ENCODE data around the gene SH3BP4.

SH3BP4 gene

DNA sequence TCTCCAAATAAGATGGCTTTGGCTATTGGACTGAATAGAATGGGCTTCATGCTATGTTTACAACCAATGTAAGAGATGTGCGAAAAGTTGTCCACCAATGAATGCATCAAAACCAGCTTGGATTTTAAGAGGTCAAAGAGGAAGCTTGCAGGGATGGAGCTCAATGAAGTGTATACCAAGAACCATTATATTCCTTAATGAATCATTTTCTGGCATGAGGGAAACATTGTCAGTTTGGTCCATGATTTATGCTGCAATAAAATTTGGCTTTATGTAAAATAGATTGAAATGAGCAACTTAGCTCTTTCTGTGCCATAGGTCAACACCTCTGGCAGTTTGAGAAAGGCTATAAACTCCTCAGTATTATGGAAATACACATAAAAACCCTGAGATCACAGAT is 107.3 kb downstream of the SH3BP4 start:
- no peak for DNase-seq (ENCODE audit: low read depth)

DNA sequence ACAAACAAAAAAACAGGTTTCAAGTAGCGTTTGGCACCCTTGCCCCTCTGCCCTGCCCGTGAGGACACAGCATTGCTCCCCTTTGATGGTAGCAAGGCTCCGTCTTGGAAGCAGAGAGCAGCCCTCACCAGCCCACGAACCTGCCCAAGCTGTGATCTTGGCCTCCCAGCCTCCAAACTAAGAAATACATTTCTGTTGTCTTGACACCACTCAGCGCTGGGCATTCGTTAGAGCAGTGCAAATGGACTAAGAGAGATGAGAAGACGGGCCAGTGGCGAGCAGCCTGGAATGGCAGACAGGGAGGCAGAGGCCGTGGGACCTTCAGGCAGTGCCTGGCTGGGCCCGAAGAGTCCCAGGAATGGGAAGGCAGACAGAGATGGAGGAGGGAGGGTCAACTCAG is 109.8 kb downstream of the SH3BP4 start:
- no peak for DNase-seq (ENCODE audit: low read depth)

DNA sequence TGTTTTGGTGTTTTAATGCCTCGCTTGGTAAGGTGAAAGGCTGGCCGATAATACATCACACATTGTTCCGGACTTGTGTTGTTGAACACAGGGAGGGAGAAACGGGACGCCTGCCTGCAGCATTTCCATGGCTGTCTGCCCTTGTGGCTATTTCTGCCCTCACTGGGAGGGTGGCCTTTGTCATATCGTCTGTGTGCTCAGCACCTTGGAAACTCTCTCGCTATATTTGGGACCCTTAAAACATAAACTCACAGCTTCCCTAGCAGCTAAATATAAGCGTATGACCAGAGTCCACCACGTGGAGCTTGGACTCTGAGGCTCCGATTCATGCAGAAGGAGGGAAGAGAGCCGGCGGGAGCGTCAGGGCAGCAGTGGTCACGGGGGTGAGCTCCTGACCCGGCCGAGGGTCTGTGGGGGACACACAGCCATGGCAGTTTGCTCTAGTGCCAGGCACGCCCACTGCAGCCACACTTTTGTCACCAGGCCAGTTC is 111.7 kb downstream of the SH3BP4 start:
- no peak for DNase-seq (ENCODE audit: low read depth)

DNA sequence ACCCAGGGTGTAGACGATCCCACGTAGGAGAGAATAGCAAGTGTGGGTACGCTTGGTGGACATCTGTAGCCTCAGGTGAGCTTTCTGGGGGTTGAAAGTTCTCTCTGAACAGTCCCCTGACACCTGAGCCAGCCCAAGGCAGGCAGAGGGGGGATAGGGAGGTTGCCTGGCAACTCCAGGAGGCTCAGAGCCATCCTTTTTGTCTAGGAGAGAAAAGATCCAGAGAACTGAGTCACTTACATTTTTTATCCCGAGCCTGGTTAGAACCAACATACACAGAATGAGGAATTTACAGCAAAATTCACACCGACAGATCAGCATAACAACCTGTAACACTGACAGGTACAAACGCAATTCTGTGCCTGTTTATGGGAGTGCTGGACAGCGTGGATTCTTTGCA is 113.2 kb downstream of the SH3BP4 start:
- DNase-seq (ENCODE audit: low read depth), result no peak

DNA sequence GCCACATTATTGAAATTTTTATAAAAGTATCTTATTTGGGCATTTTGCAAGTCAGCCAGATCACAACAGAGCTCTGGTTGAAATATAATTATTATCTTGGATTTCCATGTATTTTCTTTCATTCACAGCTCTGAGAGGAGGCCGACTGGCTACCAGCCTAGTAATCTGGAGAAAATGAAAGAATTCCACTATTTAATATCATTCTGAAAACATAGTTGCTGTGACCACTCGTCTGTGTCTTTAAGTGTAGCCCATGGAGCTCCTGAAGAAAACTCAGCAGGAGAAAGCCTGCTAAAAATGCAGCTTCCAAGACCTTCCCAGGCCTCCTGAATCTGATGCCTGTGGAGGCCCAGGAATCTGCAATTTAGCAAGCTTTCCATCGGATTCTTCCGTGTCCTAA is 114.7 kb downstream of the SH3BP4 start:
- DNase-seq (ENCODE audit: low read depth), result no peak

DNA sequence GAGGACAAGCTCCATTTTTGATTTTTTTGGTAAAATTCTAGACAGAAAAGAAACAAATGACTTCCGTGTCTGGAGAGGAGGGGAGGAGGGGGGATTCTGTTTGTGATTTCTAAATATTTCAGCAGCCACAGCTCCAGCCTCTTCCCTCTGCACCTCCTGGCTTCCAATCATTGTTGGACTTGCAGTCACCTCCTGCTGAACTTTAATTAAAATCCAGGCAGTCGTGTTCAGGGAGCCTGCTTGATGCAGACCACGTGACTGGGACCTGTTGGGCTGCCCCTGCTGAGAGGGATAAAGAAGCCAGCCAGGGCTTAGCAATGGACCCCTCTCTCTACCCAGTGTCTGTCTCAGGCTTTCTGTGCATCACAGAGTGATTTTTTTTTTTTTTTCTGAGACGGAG is 115.1 kb downstream of the SH3BP4 start:
- DNase-seq (ENCODE audit: low read depth), result no peak

DNA sequence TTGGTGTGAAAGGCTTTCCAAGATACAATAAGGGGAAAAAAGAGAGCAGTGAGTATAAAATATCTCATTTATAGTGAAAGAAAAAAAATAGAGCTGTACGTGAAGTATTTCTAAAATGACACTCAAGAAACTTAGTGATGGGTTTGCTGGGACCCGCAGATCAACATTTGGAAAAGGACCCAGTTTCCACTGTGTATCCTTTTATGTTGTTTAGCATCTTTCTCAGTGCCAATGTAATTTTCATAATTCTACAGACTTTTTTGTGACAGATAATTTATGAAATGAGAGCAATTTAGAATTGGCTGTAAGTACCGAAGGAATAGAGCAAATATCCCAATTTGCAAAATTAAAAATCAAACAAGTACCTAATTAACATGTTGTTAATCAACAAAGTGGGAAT is 116.9 kb downstream of the SH3BP4 start:
- no peak for DNase-seq (ENCODE audit: low read depth)

DNA sequence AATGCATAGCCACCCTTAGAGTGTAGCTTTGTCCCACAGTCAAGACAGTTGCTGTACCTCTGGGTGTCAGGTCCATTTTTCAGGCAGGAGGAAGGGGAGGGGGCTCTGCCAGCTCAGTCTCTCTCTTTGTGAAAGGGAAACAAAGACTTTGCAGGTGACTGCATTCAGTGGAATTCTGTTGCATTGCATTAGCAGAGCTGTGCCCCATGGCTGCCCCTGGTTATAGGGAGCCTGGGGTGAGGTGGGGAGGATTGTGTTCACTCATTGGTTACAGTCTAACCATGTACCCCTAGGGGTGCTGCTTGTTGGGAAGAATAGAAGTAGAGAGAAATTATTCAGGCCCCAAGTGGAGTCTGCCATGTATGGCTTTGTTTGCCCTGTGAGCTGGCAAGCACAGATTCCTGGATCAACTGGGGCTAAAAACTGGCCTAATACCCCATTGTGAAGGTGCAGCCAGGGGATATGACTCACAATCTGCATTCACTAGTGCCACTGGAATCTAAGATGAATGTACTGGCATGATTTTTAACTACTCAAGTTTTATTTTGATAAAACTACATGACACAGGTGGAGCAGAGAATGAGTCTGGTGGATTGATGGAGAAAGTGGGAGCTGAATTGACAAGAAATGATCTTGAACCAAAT is 118.4 kb downstream of the SH3BP4 start:
- DNase-seq (ENCODE audit: low read depth), result no peak

DNA sequence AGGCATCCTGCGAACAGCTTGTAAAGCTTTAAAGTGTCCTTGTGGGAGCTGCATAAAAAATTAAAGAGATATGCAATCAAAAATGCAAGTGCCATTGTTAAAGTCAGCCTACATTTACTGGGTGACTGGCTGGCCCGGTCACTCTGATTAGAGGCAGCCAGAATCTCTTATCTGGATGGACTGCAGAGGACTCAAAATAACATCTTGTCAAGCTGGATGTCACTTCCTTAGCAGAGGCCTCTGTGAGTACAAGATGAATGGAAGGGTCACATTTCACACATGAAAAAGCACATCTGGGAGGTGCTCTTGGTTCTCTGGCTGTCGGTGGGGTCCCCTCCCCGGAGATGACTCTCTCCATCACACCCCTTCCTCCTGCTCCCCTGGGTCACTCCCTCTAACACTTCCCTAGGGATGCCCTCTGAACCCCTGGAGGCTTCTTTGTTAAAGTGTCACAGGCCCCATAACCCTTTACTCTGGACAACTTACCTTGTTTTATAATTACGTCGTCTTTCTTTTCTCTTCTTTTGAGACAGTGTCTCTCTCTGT is 122.1 kb downstream of the SH3BP4 start:
- no peak for DNase-seq (ENCODE audit: low read depth)

DNA sequence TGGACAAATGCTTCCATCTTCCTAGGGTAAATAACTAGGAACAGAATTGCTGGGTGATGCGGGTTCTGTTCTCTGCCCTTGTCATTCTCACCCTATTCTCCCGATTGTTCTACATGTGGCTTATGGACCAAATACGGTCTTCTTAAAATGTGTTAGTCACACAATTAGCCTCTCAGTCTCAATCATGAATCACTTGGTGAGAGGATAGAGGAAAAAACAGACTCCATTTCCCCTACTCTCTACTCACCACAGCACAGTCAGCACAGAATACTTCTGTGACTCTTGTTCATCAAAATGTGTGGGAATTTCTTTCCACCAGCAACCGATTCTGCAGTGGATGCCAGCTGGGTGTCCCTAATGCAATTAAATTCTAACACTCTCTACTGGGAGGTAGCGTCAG is 125.2 kb downstream of the SH3BP4 start:
- DNase-seq (ENCODE audit: low read depth), result no peak

DNA sequence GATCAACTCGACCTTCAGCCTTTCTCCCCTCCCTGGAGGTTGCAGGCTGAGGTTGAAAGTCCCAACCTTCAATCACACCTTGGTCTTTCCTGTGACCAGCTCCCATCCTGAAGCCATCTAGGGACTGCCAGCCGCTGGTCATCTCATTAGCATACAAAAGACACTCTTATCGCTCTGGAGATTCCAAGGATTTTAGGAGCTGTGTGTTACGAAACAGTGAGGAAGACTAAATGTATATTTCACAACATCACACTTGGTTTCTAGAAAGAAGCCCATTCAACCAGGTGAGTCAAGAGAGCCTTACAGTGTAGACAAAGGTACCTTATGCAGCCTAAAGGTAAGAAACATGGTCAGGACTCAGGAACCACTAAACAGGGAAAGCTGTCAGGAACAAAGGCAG is 126.4 kb downstream of the SH3BP4 start:
- no peak for DNase-seq (ENCODE audit: low read depth)

DNA sequence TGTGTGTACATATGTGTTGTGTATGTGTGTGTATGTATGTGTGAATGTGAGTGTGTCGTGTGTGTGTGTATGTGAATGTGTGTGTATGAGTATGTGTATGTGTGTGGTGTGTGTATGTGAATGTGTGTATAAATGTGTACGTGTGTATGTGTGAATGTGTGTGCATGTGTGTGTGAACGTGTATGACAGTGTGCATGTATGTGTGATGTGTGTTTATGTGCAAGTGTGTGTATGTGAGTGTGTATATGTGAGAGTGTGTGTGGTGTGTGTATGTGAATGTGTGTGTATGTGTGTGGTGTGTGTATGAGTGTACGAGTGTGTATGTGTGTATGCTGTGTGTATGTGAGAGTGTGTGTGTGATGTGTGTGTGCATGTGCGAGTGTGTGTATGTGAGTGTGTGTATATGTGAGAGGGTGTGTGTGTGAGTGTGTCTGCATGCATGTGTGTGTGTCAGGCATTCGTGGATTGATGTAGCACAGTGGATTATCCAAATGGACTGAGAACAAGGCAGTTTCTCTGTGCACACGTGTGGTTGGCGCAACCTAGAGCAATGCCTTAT is 127.2 kb downstream of the SH3BP4 start:
- DNase-seq (ENCODE audit: low read depth), result no peak

DNA sequence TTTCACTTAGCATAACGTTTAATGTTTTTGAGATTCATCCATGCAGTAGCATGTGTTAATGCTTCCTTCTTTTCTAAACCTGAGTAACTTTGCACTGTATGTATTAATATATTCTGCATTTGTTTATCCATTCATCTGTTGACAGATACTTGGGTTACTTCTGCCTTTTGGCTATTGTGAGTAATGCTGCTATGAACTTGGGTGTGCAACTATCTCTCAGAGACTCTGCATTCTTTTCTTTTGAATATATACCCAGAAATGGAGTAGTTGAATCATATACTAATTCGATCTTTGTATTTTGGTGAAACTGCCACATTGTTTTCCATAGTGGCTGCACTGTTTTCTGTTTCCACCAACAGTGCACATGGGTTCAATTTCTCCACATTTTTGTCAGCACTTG is 128.3 kb downstream of the SH3BP4 start:
- DNase-seq (ENCODE audit: low read depth), result no peak

DNA sequence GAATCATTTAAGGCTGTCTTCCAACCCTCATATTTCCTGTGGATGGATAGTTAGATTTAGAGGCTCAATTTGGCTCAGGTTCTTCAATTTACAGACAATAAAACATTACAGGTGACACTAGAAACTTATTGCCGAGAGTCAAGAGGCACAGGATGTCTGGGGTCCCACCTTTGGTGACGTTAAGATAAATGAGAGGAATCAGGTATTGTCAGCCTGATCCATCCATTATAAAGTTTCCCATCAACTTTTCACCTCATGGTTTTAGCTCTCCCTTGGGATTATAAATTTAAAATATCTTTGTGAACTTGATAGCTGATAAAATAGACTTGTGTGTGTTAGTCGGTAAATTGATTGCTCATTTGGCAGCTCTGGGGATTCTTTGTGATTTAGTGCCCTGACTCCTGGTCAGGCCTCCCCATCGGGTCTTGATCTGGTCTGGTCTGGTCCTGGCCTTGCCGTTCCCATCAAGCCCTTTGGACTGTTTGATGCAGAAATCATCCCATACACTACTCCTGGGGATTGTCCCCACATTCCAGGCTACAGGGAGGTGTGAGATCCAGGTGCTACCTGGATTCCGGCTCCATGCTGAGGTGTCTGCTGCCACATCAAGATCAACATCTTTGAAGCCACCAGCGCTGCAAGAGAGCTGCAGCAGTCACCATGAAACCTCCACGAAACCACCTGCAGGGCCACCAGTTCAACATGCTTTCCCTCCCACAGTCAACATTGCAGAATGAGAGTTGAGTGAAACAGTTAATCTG is 130.9 kb downstream of the SH3BP4 start:
- DNase-seq (ENCODE audit: low read depth), result no peak

DNA sequence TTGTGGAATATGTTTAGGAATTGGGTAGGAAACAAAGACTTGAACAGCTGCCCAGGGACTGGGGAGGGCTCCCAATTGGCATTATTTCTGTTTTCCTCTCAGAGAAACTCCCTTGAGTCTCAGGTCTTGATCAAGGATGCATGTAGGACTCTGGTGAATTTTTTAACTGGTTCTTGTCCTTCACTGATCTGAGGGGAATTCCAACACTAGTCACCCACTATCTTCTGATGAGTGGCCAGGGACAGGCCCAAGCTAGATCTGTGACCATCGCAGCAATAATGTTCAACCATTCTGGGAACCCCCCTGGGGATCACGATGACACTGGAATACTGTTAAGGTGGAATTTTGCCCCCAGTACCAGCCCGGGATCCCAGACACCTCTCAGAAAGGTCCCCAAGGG is 132.0 kb downstream of the SH3BP4 start:
- DNase-seq (ENCODE audit: low read depth), result no peak

DNA sequence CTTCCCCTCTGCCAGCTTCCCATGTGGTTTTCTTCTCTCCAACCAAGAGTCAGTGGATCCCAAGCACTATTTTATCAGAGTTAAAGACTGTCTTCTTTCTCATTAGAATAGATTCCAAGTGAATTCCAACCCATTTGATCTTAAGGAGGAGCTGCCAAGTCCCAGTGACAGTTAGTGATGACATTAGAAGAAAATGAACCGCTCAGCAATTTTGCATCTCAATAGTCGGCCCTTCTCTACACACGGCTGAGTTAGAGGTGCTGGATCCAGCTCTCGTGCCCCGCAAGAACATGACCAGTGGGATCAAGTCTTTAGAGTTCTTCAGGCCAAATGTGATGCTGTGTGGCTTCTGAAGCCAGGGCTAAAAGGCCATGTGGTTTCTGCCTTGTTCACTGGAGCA is 132.6 kb downstream of the SH3BP4 start:
- DNase-seq (ENCODE audit: low read depth), result no peak

DNA sequence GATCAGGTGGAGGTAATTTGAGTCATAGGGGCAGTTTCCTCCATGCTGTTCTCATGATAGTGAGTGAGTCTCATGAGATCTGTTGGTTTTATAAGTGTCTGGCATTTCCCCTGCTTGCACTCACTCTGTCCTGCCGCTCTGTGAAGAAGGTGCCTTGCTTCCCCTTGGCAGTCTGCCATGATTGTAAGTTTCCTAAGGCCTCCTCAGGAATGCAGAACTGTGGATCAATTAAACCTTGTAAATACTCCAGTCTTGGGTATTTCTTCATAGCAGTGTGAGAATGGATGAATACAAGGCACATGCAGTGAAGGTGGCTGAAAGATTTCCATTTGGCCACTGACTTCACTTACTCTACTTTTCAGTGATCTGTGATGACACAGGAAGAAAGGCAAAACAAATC is 133.7 kb downstream of the SH3BP4 start:
- no peak for DNase-seq (ENCODE audit: low read depth)

DNA sequence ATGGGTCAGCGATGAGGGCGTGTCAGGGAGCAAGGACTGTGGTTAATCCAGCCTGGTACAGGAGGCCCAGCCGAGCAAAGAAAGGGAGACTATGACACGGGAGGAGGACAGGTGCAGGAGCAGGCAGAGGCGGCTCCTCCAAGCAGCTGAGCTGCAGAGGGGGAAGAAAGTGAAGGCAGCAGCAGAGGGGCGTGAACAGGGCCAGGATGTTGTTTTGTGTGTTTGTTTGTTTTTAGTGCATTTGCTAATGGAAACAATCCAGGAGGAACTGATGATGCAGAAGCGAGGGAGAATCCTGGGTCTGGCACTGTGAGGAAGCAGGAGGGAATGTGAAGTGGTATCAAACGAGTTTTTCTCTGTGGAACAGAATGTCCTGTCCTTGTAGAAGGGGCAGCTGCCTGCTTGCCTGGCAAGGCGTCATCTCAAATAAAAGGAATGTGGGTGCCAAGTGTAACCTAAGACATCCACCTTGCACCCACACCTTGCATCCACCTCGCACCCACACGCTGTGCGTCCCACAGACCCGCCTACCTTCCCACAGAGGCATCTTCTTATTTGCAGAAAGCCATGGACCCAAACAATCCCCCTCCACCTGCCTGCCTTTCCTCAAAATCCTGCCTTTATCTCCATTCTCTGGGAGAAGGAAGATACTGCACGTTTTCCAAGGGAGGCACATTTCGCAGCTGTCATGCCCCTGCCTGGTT is 134.8 kb downstream of the SH3BP4 start:
- DNase-seq (ENCODE audit: low read depth), result no peak

DNA sequence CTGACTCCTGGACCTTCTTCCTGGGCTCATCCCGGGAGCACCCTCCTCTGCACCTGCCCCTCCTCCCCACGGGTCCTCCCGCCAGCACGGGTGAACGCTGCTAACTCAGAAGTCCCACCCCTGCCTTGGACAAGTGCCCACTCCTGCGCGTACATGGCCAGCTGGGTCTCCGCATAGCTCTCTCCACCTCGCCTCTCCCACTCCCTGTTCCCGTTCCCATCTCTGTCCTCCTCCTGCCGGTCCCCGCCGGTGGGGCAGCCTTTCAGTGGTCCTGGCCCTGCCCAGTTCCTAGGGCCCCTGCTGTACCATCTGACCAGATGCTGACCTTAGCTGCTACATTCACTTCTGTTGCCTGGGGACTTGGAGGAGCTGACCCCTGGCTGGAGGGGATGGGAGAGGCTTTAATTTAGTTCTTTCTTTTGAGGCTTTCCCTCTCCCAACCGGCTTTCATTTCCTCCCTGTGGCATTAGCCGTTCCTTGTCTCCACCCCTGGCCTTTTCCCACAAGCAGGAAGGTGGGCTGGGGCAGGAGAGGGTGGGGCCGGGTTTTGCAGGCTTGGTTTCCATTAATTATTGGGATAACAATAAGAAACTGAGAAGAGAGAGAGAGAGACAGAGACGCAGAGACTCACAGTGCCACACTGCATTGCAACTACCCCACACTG is 136.1 kb downstream of the SH3BP4 start:
- DNase-seq (ENCODE audit: low read depth), result no peak

DNA sequence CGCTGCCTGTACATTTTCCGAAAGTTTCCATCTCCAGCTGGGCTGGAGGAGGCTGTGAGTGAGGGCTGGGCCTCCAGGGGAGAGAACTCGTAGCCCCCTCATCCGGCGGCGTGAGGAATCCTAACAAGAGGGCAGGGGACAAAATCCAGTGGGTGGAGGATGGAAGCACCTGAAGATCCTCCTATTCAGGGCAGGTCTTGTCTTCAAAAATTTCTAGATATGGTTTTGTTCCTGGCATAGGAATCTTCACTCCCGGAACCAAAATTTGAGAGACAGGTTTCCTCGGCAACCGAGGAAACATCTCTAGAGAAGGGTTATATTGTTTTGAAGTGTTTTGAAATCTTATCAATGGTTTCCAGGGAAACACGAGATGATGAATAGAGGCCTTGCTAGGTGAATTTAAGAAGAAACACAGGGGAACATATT is 136.7 kb downstream of the SH3BP4 start:
- DNase-seq (ENCODE audit: low read depth), result no peak

DNA sequence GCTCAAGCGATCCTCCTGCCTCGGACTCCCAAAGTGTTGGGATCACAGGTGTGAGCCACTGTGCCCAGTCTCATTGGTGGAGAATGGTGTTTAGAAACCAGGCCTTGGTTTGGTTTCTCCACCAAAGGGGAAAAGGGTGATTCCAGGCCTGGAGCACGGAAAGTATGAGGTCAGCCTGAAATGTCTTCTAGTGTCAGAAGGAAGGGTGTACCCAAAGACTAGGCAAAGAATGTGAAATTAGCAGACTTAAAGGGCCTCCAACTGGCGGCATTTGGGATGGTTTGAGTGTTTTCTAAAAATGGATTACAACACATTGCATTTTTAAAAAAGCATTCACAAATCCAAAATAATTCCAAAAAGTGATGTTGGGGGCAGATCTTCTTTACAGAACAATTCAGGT is 139.6 kb downstream of the SH3BP4 start:
- no peak for DNase-seq (ENCODE audit: low read depth)

DNA sequence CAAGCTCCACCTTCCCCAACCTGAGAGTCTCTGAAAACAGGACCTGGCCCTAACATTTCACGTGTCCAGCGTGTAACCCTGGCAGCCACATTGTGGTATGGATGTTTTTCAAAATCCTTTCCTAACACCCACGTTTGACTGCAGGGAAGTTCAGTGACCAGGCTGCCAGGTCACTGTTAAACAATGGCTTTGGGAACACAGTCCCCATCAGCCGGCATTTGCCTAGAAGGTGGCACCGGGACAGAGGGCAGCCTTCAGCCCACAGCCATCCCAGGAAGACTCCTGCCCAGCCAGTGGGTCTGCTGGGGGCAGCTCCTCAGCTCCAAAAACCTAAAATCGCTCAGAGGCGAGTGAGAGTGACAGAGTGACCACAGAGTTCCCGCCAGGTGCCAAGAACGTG is 140.2 kb downstream of the SH3BP4 start:
- no peak for DNase-seq (ENCODE audit: low read depth)

All from activated T-cell treated with anti-CD3 and anti-CD28 coated beads for 1 hour (primary cell).